ENCODE measurements around the gene DCK.

DNA sequence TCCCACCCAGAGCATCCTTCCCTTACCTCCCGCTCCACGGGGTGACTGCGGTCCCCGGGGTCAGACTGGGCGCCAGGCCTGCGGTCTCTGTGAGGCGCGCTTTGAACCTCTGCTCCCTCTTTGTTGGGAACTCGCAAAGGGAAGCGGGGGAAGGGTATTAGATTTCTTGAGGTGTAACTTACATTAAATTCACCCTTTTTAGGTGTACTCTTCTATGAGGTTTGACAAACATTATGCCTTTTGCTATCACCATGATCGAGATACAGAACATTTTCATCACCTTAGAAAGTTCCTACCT lies 569 bp downstream of the DCK start:
- TF ChIP-seq, protein P1, sequence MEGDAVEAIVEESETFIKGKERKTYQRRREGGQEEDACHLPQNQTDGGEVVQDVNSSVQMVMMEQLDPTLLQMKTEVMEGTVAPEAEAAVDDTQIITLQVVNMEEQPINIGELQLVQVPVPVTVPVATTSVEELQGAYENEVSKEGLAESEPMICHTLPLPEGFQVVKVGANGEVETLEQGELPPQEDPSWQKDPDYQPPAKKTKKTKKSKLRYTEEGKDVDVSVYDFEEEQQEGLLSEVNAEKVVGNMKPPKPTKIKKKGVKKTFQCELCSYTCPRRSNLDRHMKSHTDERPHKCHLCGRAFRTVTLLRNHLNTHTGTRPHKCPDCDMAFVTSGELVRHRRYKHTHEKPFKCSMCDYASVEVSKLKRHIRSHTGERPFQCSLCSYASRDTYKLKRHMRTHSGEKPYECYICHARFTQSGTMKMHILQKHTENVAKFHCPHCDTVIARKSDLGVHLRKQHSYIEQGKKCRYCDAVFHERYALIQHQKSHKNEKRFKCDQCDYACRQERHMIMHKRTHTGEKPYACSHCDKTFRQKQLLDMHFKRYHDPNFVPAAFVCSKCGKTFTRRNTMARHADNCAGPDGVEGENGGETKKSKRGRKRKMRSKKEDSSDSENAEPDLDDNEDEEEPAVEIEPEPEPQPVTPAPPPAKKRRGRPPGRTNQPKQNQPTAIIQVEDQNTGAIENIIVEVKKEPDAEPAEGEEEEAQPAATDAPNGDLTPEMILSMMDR (conservative IDR thresholded peaks at IDR 0.05; ENCODE audit: low read depth, low read length): no peak
- no peak for TF ChIP-seq EZH2phosphoT487 (IDR thresholded peaks at IDR 0.05; ENCODE audit: borderline replicate concordance, low read length)
- no peak for TF ChIP-seq EZH2 (IDR thresholded peaks at IDR 0.05; ENCODE audit: low read length, unreplicated experiment)
